Measurements from ENCODE around the gene YARS1.
"Not testable (repeated sequence)": the region's sequence is repeated elsewhere in the genome, so short reads cannot be mapped to it uniquely, and the experiment has no call there.

YARS1 gene

GRCh38 chr1:32813941-32814739, 3.0 kb downstream of the YARS1 start:
- no peak overlapping the region for H3K27ac ChIP-seq

DNA sequence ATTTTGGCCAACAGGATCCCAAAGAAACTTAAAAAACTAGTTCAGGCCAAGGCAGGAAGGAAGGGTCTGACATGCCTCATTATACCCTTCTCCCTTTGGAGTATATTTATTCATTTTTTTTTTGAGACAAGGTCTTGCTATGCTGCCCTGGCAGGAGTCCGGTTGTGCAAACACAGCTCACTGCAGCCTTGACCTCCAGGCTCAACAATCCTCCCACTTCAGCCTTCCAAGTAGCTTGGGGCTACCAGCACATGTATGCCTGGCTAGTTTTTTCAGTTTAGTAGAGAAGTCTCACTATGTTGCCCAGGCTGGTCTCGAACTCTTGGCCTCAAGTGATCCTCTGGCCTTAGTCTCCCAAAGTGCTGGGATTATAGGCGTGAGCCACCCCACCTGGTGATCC, 5.2 kb downstream of the YARS1 start:
- no peak overlapping the region for H3K27ac ChIP-seq
- no peak for TF ChIP-seq ZFX (IDR thresholded peaks at IDR 0.05; ENCODE audit: borderline replicate concordance)
- no peak for TF ChIP-seq CTCF (IDR thresholded peaks at IDR 0.05)

More at GRCh38 chr1:32813941-32814739, 3.0 kb downstream of the YARS1 start:
- no peak for TF ChIP-seq CTCF (IDR thresholded peaks at IDR 0.05)
- TF ChIP-seq ZFX (IDR thresholded peaks at IDR 0.05; ENCODE audit: borderline replicate concordance): no peak

DNA sequence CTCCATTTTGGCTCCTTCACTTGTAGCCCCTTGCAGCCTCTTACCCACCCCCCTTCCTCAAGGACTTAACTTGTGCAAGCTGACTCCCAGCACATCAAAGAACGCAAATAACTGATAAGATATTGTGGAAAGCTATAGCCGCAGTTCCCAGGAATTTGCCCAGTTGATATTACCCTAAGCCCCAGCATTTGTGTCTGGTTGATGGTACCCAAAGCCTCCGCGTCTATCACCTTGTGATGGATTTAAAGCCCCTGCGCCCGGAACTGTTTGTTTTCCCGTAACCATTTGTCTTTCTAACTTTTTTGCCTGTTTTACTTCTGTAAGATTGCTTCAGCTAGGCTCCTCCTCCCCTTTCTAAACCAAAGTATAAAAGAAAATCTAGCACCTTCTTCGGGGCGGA, 5.9 kb downstream of the YARS1 start:
- no peak overlapping the region for H3K27ac ChIP-seq
- no peak for TF ChIP-seq ZFX (IDR thresholded peaks at IDR 0.05; ENCODE audit: borderline replicate concordance)
- no peak for TF ChIP-seq CTCF (IDR thresholded peaks at IDR 0.05)

DNA sequence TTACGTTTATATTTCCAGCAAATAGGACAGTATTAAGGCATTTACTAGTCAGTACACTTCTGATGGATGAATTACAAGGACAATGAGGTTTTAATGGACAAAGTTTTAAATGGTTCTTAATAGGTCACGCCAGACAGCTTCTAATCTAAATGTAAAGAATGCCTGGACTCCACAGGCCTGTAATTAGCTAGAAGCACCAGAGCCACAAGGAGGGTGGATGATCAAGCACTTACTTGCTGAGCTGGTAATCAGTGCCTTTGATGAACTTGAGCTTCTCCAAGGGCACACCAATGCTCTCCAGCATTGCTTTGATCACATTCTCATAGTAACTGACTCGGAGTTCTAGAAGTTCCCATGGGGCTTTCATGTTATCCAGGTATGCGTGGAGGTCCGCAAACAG, 6.8 kb downstream of the YARS1 start:
- TF ChIP-seq CTCF (IDR thresholded peaks at IDR 0.05) (no peak), ZFX (IDR thresholded peaks at IDR 0.05; ENCODE audit: borderline replicate concordance) (no peak)
- no peak overlapping the region for H3K27ac ChIP-seq

- no peak overlapping the region for H3K27ac ChIP-seq
- no peak for TF ChIP-seq ZFX (IDR thresholded peaks at IDR 0.05; ENCODE audit: borderline replicate concordance)
- TF ChIP-seq CTCF (IDR thresholded peaks at IDR 0.05): no peak
Observed at GRCh38 chr1:32808580-32808979, 8.6 kb downstream of the YARS1 start.

GRCh38 chr1:32806910-32807523, 10.1 kb downstream of the YARS1 start:
- no peak for TF ChIP-seq ZFX (IDR thresholded peaks at IDR 0.05; ENCODE audit: borderline replicate concordance)
- no peak for TF ChIP-seq CTCF (IDR thresholded peaks at IDR 0.05)

DNA sequence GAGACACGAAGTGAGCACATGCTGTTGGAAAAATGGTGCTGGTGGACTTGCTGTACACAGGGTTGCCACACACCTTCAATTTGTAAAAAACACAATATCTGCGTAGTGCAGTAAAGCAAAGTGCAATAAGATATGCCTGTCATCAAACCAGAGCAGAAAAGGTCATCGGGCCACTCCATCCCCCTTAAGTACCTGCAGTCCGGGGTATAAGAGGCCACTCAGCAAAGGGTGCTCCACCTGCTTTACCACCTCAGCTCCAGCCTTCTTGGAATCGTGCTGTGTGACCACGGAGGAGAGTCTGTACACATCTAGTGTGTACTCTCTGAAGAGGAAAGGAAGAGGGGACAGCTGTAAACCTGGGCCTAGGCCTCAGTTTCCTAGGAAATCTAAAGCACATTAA, 10.9 kb downstream of the YARS1 start:
- no peak overlapping the region for H3K27ac ChIP-seq
- TF ChIP-seq ZFX (IDR thresholded peaks at IDR 0.05; ENCODE audit: borderline replicate concordance) (no peak), CTCF (IDR thresholded peaks at IDR 0.05) (no peak)

More at GRCh38 chr1:32806910-32807523, 10.1 kb downstream of the YARS1 start:
- H3K27ac ChIP-seq: no peak overlapping the region

DNA sequence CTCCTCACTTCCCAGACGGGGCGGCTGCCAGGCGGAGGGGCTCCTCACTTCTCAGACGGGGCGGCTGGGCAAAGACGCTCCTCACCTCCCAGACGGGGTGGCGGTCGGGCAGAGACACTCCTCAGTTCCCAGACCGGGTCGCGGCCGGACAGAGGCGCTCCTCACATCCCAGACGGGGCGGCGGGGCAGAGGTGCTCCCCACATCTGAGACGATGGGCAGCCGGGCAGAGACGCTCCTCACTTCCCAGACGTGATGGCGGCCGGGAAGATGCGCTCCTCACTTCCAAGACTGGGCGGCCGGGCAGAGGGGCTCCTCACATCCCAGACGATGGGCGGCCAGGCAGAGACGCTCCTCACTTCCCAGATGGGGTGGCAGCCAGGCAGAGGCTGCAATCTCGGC, 12.7 kb downstream of the YARS1 start:
- H3K27ac ChIP-seq: not testable (repeated sequence)

Data from 22Rv1 (cell line).